Measurements from ENCODE around the gene CCDC141.

DNA sequence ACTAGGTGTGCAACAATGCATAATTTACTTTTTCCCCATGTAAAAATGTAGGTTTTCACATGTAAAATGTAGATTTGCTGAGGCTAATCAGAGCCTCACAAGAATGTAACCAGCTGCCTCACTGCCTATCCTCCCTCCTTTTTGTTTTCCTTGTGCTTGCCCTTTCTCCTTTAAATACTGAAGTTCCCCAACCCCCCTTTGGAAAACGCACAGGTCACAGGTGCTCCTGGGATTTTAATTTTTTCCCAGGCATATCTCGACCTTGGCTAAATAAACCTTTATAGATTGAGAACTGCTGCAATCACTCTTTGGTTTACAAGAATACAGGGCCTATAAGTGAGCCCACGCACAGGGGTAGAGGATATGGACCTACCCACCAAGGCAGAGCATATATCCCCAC lies 165.5 kb downstream of the CCDC141 start:
- TF ChIP-seq RAD21 (IDR thresholded peaks at IDR 0.05; ENCODE audit: low read depth), result no peak
- no peak for TF ChIP-seq EZH2phosphoT487 (IDR thresholded peaks at IDR 0.05; ENCODE audit: borderline replicate concordance)
- TF ChIP-seq, protein P1, sequence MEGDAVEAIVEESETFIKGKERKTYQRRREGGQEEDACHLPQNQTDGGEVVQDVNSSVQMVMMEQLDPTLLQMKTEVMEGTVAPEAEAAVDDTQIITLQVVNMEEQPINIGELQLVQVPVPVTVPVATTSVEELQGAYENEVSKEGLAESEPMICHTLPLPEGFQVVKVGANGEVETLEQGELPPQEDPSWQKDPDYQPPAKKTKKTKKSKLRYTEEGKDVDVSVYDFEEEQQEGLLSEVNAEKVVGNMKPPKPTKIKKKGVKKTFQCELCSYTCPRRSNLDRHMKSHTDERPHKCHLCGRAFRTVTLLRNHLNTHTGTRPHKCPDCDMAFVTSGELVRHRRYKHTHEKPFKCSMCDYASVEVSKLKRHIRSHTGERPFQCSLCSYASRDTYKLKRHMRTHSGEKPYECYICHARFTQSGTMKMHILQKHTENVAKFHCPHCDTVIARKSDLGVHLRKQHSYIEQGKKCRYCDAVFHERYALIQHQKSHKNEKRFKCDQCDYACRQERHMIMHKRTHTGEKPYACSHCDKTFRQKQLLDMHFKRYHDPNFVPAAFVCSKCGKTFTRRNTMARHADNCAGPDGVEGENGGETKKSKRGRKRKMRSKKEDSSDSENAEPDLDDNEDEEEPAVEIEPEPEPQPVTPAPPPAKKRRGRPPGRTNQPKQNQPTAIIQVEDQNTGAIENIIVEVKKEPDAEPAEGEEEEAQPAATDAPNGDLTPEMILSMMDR (IDR thresholded peaks at IDR 0.05 in 2 of 3, conservative IDR thresholded peaks at IDR 0.05 in 1 of 3; ENCODE audit: borderline replicate concordance in 1 of 3, insufficient read depth in 1 of 3, low read depth in 2 of 3, low read length in 2 of 3), result no peak
- TF ChIP-seq TCF7L2 (IDR thresholded peaks at IDR 0.05; ENCODE audit: borderline replicate concordance, extremely low read depth, insufficient read depth, insufficient read length), result no peak
- no peak for TF ChIP-seq POLR2A (IDR thresholded peaks at IDR 0.05; ENCODE audit: borderline replicate concordance, extremely low read depth, insufficient read depth, insufficient read length)
- no peak for TF ChIP-seq EZH2 (IDR thresholded peaks at IDR 0.05)
- TF ChIP-seq EGR1 (IDR thresholded peaks at IDR 0.05; ENCODE audit: low read depth), result no peak
- no peak for TF ChIP-seq SP1 (IDR thresholded peaks at IDR 0.05; ENCODE audit: low read depth)
- TF ChIP-seq ZNF274 (IDR thresholded peaks at IDR 0.05; ENCODE audit: low read depth, low read length), result no peak
- TF ChIP-seq, protein P2, sequence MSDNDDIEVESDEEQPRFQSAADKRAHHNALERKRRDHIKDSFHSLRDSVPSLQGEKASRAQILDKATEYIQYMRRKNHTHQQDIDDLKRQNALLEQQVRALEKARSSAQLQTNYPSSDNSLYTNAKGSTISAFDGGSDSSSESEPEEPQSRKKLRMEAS (IDR thresholded peaks at IDR 0.05), result no peak
- TF ChIP-seq, protein P3, sequence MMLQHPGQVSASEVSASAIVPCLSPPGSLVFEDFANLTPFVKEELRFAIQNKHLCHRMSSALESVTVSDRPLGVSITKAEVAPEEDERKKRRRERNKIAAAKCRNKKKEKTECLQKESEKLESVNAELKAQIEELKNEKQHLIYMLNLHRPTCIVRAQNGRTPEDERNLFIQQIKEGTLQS (IDR thresholded peaks at IDR 0.05), result no peak
- TF ChIP-seq SRF (IDR thresholded peaks at IDR 0.05; ENCODE audit: low read depth), result no peak
- TF ChIP-seq, protein P4, sequence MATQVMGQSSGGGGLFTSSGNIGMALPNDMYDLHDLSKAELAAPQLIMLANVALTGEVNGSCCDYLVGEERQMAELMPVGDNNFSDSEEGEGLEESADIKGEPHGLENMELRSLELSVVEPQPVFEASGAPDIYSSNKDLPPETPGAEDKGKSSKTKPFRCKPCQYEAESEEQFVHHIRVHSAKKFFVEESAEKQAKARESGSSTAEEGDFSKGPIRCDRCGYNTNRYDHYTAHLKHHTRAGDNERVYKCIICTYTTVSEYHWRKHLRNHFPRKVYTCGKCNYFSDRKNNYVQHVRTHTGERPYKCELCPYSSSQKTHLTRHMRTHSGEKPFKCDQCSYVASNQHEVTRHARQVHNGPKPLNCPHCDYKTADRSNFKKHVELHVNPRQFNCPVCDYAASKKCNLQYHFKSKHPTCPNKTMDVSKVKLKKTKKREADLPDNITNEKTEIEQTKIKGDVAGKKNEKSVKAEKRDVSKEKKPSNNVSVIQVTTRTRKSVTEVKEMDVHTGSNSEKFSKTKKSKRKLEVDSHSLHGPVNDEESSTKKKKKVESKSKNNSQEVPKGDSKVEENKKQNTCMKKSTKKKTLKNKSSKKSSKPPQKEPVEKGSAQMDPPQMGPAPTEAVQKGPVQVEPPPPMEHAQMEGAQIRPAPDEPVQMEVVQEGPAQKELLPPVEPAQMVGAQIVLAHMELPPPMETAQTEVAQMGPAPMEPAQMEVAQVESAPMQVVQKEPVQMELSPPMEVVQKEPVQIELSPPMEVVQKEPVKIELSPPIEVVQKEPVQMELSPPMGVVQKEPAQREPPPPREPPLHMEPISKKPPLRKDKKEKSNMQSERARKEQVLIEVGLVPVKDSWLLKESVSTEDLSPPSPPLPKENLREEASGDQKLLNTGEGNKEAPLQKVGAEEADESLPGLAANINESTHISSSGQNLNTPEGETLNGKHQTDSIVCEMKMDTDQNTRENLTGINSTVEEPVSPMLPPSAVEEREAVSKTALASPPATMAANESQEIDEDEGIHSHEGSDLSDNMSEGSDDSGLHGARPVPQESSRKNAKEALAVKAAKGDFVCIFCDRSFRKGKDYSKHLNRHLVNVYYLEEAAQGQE (IDR thresholded peaks at IDR 0.05; ENCODE audit: low read depth), result no peak

Measured in HCT116 (cell line).